Esophagus squamous epithelium (tissue), 5 donors: Measurements from ENCODE around the gene GPC5. TPM values are rescaled to one million over a fixed set of nuclear protein-coding genes. Genes with fewer than 3 reads are reported as not detected.

Source experiments
- DNase-seq: peaks from one replicate; lab custom pipeline; 2025; lab: John Stamatoyannopoulos, UW
- H3K27ac ChIP-seq, 4 donors: fragments of 200-600 bp; sonication (generic); one replicate each; pipeline ENCODE4 v1.5.1; 2016 to 2019; ENCODE audit warnings: mild to moderate bottlenecking in 1 of 4
- H3K27me3 ChIP-seq, 4 donors: fragments of 200-600 bp; sonication (generic); 1 replicate in 3 of 4; 2 replicates in 1 of 4; pipeline versions ENCODE4 v1.5.1 to v1.6.0; 2017 to 2021; ENCODE audit warnings: antibody characterized with exemption in 1 of 4
- H3K36me3 ChIP-seq, 3 donors: fragments of 200-600 bp; sonication (generic); one replicate each; pipeline ENCODE4 v1.5.1; 2016 to 2019
- H3K4me1 ChIP-seq, 3 donors: fragments of 200-600 bp; sonication (generic); one replicate each; pipeline ENCODE4 v1.5.1; 2017 to 2019
- H3K4me3 ChIP-seq, 4 donors: fragments of 200-600 bp; sonication (generic); 1 replicate in 3 of 4; 2 replicates in 1 of 4; pipeline ENCODE4 v1.5.1; 2016 to 2019; ENCODE audit warnings: mild to moderate bottlenecking in 2 of 4, moderate library complexity in 1 of 4
- H3K9me3 ChIP-seq, 3 donors: fragments of 200-600 bp; sonication (generic); one replicate each; pipeline ENCODE4 v1.5.1; 2016 to 2019
- CTCF ChIP-seq, 6 experiments: fragments of 450-650 bp in 4 of 6; fragments of 200-600 bp in 2 of 6; sonication (generic) in 2 of 6; IDR thresholded peaks; one replicate each; pipeline ENCODE4 v1.5.1; 2016 to 2019; ENCODE audit warnings: antibody characterized with exemption in 6 of 6, mild to moderate bottlenecking in 4 of 6, moderate library complexity in 4 of 6
- POLR2A ChIP-seq, 4 donors: fragments of 450-650 bp; IDR thresholded peaks; one replicate each; pipeline ENCODE4 v1.6.1; 2017; ENCODE audit warnings: antibody characterized with exemption in 4 of 4, mild to moderate bottlenecking in 4 of 4, moderate library complexity in 3 of 4
- WGBS, 2 donors: methylation state at CpG; one replicate each; pipeline ENCODE4 v1.1.5; 2018; 5-methylcytosine and 5-hydroxymethylcytosine counted together
- intact Hi-C: fragments of 100-400 bp; cut with DNase I; formaldehyde crosslinking; loops from one replicate; pipeline ENCODE4 v1.15.0; 2022
- total RNA-seq, 4 donors: library from RNA; depleted of rRNA; stranded (reverse); fragments of >200 nt; gene quantifications; one replicate each; pipeline ENCODE4 v1.1.0, GENCODE V29; 2016
- donor health status: DM: yes; HTN: yes; CAD: no.

The GPC5 gene
- total RNA-seq, 4 donors from 2014 or later: not detected

GRCh38 chr13:91360246-91360751 lies 38.1 kb upstream of the GPC5 start:
- intact Hi-C loops: no loop called here
- TF ChIP-seq CTCF (IDR thresholded peaks at IDR 0.05) (no peak), POLR2A (IDR thresholded peaks at IDR 0.05) (no peak)
- no peaks in the 10 kb centered on the region for H3K4me1 ChIP-seq
- H3K9me3 ChIP-seq: no peaks in the 10 kb centered on the region
- H3K27ac ChIP-seq: no peak overlapping the region
- H3K36me3 ChIP-seq: peaks cover 0 to 27% (median 3%) of the 10 kb centered on the region in 3 donors
- no peak for DNase-seq
- WGBS, 2 donors: 76 to 83% methylated on average over 4 of the region's 4 CpGs
- H3K4me3 ChIP-seq: no peak overlapping the region
- no peaks in the 10 kb centered on the region for H3K27me3 ChIP-seq

- Histone ChIP-seq H3K4me1 (no peaks in the 10 kb centered on the region), H3K27me3 (no peaks in the 10 kb centered on the region), H3K4me3 (no peak overlapping the region), H3K9me3 (no peaks in the 10 kb centered on the region), H3K27ac (no peak overlapping the region), H3K36me3 (peaks cover 0 to 11% (median 0%) of the 10 kb centered on the region in 3 donors)
- TF ChIP-seq CTCF (IDR thresholded peaks at IDR 0.05) (no peak), POLR2A (IDR thresholded peaks at IDR 0.05) (no peak)
- WGBS, 2 donors: 95 to 100% methylated on average over 1 of the region's 1 CpG
- intact Hi-C loops: no loop called here
- no peak for DNase-seq
Observed at GRCh38 chr13:91361755-91362271, 36.6 kb upstream of the GPC5 start.

GRCh38 chr13:91362908-91363307 lies 35.5 kb upstream of the GPC5 start:
- H3K9me3 ChIP-seq: no peaks in the 10 kb centered on the region
- no peak for DNase-seq
- intact Hi-C loops: no loop called here
- no peak overlapping the region for H3K27ac ChIP-seq
- 65 to 79% methylated on average over 1 of the region's 1 CpG for WGBS, 2 donors
- TF ChIP-seq CTCF (IDR thresholded peaks at IDR 0.05): no peak
- no peak for TF ChIP-seq POLR2A (IDR thresholded peaks at IDR 0.05)
- peaks cover 0 to under 1% (median 0%) of the 10 kb centered on the region in 3 donors for H3K36me3 ChIP-seq
- no peak overlapping the region for H3K4me3 ChIP-seq
- no peaks in the 10 kb centered on the region for H3K4me1 ChIP-seq
- no peaks in the 10 kb centered on the region for H3K27me3 ChIP-seq

GRCh38 chr13:91368101-91368500 lies 30.3 kb upstream of the GPC5 start:
- 96 to 100% methylated on average over 1 of the region's 1 CpG for WGBS, 2 donors
- no peaks in the 10 kb centered on the region for H3K4me1 ChIP-seq
- no peak for DNase-seq
- H3K27me3 ChIP-seq: peaks cover 0 to 5% (median 0%) of the 10 kb centered on the region in 4 donors
- H3K9me3 ChIP-seq: no peaks in the 10 kb centered on the region
- no peak overlapping the region for H3K4me3 ChIP-seq
- H3K36me3 ChIP-seq: no peaks in the 10 kb centered on the region
- TF ChIP-seq CTCF (IDR thresholded peaks at IDR 0.05): no peak
- no peak for TF ChIP-seq POLR2A (IDR thresholded peaks at IDR 0.05)
- no peak overlapping the region for H3K27ac ChIP-seq
- intact Hi-C loops: no loop called here

GRCh38 chr13:91368676-91369440 lies 29.6 kb upstream of the GPC5 start:
- TF ChIP-seq POLR2A (IDR thresholded peaks at IDR 0.05) (no peak), CTCF (IDR thresholded peaks at IDR 0.05) (no peak)
- intact Hi-C loops: no loop called here
- WGBS, 2 donors: 81 to 88% methylated on average over 3 of the region's 3 CpGs
- no peak for DNase-seq
- peaks cover 0 to 5% (median 0%) of the 10 kb centered on the region in 4 donors for H3K27me3 ChIP-seq
- H3K4me1 ChIP-seq: no peaks in the 10 kb centered on the region
- H3K9me3 ChIP-seq: no peaks in the 10 kb centered on the region
- no peak overlapping the region for H3K27ac ChIP-seq
- no peaks in the 10 kb centered on the region for H3K36me3 ChIP-seq
- H3K4me3 ChIP-seq: no peak overlapping the region
